ENCODE measurements around the gene CTAG1A.
"Not testable (repeated sequence)": the region's sequence is repeated elsewhere in the genome, so short reads cannot be mapped to it uniquely, and the experiment has no call there.

CTAG1A gene

DNA sequence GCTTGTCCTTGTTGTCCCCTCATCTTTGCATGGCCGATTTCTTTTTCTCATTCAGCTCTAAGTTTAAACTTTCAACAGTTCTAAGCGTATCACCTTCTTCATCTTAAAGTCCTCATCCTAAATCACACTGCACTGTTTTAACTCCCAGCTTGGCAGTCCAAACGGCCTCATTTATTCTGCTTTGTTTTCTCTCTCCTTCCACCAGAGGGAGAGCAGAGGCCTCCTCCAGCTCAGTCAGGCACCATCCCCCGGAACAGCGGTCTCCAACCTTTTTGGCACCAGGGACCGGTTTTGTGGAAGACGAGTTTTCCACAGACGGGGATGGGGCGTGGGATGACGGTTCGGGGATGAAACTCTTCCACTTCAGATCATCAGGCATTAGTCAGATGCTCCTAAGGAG lies 14.6 kb upstream of the CTAG1A start:
- not testable (repeated sequence) for H3K4me1 ChIP-seq (ENCODE audit: control insufficient read depth, insufficient read depth, low read depth, low read length); DNase-seq; H2BK5ac ChIP-seq (ENCODE audit: low read depth, low read length, poor library complexity, severe bottlenecking); H3K14ac ChIP-seq (ENCODE audit: low read length in 2 of 2); H3K36me3 ChIP-seq (ENCODE audit: control insufficient read depth in 1 of 2, insufficient read depth in 2 of 2, low read depth in 1 of 2, low read length in 2 of 2); H4K8ac ChIP-seq (ENCODE audit: low read length); H3K9me3 ChIP-seq (ENCODE audit: control insufficient read depth, low read length); H3K4me3 ChIP-seq (ENCODE audit: insufficient read depth in 1 of 2, low read depth in 1 of 2, low read length in 2 of 2); H3K18ac ChIP-seq (ENCODE audit: low read depth in 1 of 2, low read length in 2 of 2); H3K23ac ChIP-seq (ENCODE audit: low read length in 2 of 2); H2AFZ ChIP-seq (ENCODE audit: low read depth, low read length); H2AK5ac ChIP-seq (ENCODE audit: low read length, severe bottlenecking); H3K9ac ChIP-seq (ENCODE audit: low read length); H2BK15ac ChIP-seq (ENCODE audit: low read depth, poor library complexity, severe bottlenecking); H2BK120ac ChIP-seq (ENCODE audit: low read depth, low read length); H3K4me2 ChIP-seq (ENCODE audit: low read length, poor library complexity, severe bottlenecking); H3K79me1 ChIP-seq (replicated peaks; ENCODE audit: low read length, poor library complexity, severe bottlenecking); H3K27ac ChIP-seq (ENCODE audit: low read length, poor library complexity, severe bottlenecking); H4K91ac ChIP-seq (ENCODE audit: low read length); H3K4ac ChIP-seq (ENCODE audit: low read depth in 1 of 2, low read length in 2 of 2); H2BK12ac ChIP-seq (ENCODE audit: low read length in 2 of 2); H3K27me3 ChIP-seq (ENCODE audit: control insufficient read depth in 1 of 2, insufficient read depth in 1 of 2, low read length in 2 of 2)
- WGBS: no CpG with 5 or more reads among the region's 11 CpGs

GRCh38 chrX:154573061-154573460 lies 11.9 kb upstream of the CTAG1A start:
- WGBS: no CpG with 5 or more reads among the region's 10 CpGs
- H4K91ac ChIP-seq (ENCODE audit: low read length); H3K18ac ChIP-seq (ENCODE audit: low read depth in 1 of 2, low read length in 2 of 2); H3K9ac ChIP-seq (ENCODE audit: low read length); DNase-seq; H3K4ac ChIP-seq (ENCODE audit: low read depth in 1 of 2, low read length in 2 of 2); H4K8ac ChIP-seq (ENCODE audit: low read length); H3K14ac ChIP-seq (ENCODE audit: low read length in 2 of 2); H3K9me3 ChIP-seq (ENCODE audit: control insufficient read depth, low read length); H3K79me1 ChIP-seq (replicated peaks; ENCODE audit: low read length, poor library complexity, severe bottlenecking); H2AFZ ChIP-seq (ENCODE audit: low read depth, low read length); H2BK15ac ChIP-seq (ENCODE audit: low read depth, poor library complexity, severe bottlenecking); H2BK120ac ChIP-seq (ENCODE audit: low read depth, low read length); H3K27ac ChIP-seq (ENCODE audit: low read length, poor library complexity, severe bottlenecking); H3K36me3 ChIP-seq (ENCODE audit: control insufficient read depth in 1 of 2, insufficient read depth in 2 of 2, low read depth in 1 of 2, low read length in 2 of 2); H3K4me2 ChIP-seq (ENCODE audit: low read length, poor library complexity, severe bottlenecking); H3K23ac ChIP-seq (ENCODE audit: low read length in 2 of 2); H2BK5ac ChIP-seq (ENCODE audit: low read depth, low read length, poor library complexity, severe bottlenecking); H3K4me3 ChIP-seq (ENCODE audit: insufficient read depth in 1 of 2, low read depth in 1 of 2, low read length in 2 of 2); H2BK12ac ChIP-seq (ENCODE audit: low read length in 2 of 2); H3K27me3 ChIP-seq (ENCODE audit: control insufficient read depth in 1 of 2, insufficient read depth in 1 of 2, low read length in 2 of 2); H3K4me1 ChIP-seq (ENCODE audit: control insufficient read depth, insufficient read depth, low read depth, low read length); H2AK5ac ChIP-seq (ENCODE audit: low read length, severe bottlenecking): not testable (repeated sequence)

- H2BK12ac ChIP-seq (ENCODE audit: low read length in 2 of 2); DNase-seq; H2BK120ac ChIP-seq (ENCODE audit: low read depth, low read length); H4K91ac ChIP-seq (ENCODE audit: low read length); H2AFZ ChIP-seq (ENCODE audit: low read depth, low read length); H2AK5ac ChIP-seq (ENCODE audit: low read length, severe bottlenecking); H3K4me3 ChIP-seq (ENCODE audit: insufficient read depth in 1 of 2, low read depth in 1 of 2, low read length in 2 of 2); H3K18ac ChIP-seq (ENCODE audit: low read depth in 1 of 2, low read length in 2 of 2); H2BK5ac ChIP-seq (ENCODE audit: low read depth, low read length, poor library complexity, severe bottlenecking); H3K27me3 ChIP-seq (ENCODE audit: control insufficient read depth in 1 of 2, insufficient read depth in 1 of 2, low read length in 2 of 2); H3K36me3 ChIP-seq (ENCODE audit: control insufficient read depth in 1 of 2, insufficient read depth in 2 of 2, low read depth in 1 of 2, low read length in 2 of 2); H3K4ac ChIP-seq (ENCODE audit: low read depth in 1 of 2, low read length in 2 of 2); H3K4me2 ChIP-seq (ENCODE audit: low read length, poor library complexity, severe bottlenecking); H3K79me1 ChIP-seq (replicated peaks; ENCODE audit: low read length, poor library complexity, severe bottlenecking); H3K4me1 ChIP-seq (ENCODE audit: control insufficient read depth, insufficient read depth, low read depth, low read length); H2BK15ac ChIP-seq (ENCODE audit: low read depth, poor library complexity, severe bottlenecking); H3K14ac ChIP-seq (ENCODE audit: low read length in 2 of 2); H3K9me3 ChIP-seq (ENCODE audit: control insufficient read depth, low read length); H3K27ac ChIP-seq (ENCODE audit: low read length, poor library complexity, severe bottlenecking); H4K8ac ChIP-seq (ENCODE audit: low read length); H3K23ac ChIP-seq (ENCODE audit: low read length in 2 of 2); H3K9ac ChIP-seq (ENCODE audit: low read length): not testable (repeated sequence)
- WGBS: no CpG with 5 or more reads among the region's 5 CpGs
These were observed 9.9 kb upstream of the CTAG1A start for GRCh38 chrX:154575076-154575475.

DNA sequence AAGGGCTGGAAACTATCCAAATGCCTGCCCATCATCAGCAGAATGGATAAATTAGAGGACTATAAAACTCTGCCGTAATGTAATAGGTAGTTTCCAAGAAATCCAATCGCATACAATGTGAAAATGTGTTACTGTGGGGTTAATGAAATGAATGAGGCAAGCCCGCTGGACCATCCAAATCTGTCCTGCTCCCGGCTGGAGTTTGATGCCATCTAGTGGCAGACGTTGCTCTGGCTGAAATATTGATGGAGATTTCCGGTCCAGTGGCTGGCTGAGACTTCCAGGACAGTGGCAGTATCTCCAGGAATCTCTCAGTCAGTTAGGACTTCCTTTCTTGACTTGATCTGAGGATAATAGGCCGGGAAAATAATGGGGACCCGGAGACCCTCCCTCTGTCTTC lies 1.9 kb upstream of the CTAG1A start:
- H3K9me3 ChIP-seq (ENCODE audit: control insufficient read depth, low read length); H3K4me1 ChIP-seq (ENCODE audit: control insufficient read depth, insufficient read depth, low read depth, low read length); H3K18ac ChIP-seq (ENCODE audit: low read depth in 1 of 2, low read length in 2 of 2); H2AK5ac ChIP-seq (ENCODE audit: low read length, severe bottlenecking); H3K4me3 ChIP-seq (ENCODE audit: insufficient read depth in 1 of 2, low read depth in 1 of 2, low read length in 2 of 2); H3K14ac ChIP-seq (ENCODE audit: low read length in 2 of 2); H3K4me2 ChIP-seq (ENCODE audit: low read length, poor library complexity, severe bottlenecking); H2BK120ac ChIP-seq (ENCODE audit: low read depth, low read length); H4K8ac ChIP-seq (ENCODE audit: low read length); H4K91ac ChIP-seq (ENCODE audit: low read length); H2BK15ac ChIP-seq (ENCODE audit: low read depth, poor library complexity, severe bottlenecking); H3K27ac ChIP-seq (ENCODE audit: low read length, poor library complexity, severe bottlenecking); H3K9ac ChIP-seq (ENCODE audit: low read length); H3K4ac ChIP-seq (ENCODE audit: low read depth in 1 of 2, low read length in 2 of 2); H2AFZ ChIP-seq (ENCODE audit: low read depth, low read length); H3K36me3 ChIP-seq (ENCODE audit: control insufficient read depth in 1 of 2, insufficient read depth in 2 of 2, low read depth in 1 of 2, low read length in 2 of 2); H3K23ac ChIP-seq (ENCODE audit: low read length in 2 of 2); H2BK5ac ChIP-seq (ENCODE audit: low read depth, low read length, poor library complexity, severe bottlenecking); H3K27me3 ChIP-seq (ENCODE audit: control insufficient read depth in 1 of 2, insufficient read depth in 1 of 2, low read length in 2 of 2); H2BK12ac ChIP-seq (ENCODE audit: low read length in 2 of 2); H3K79me1 ChIP-seq (replicated peaks; ENCODE audit: low read length, poor library complexity, severe bottlenecking); DNase-seq: not testable (repeated sequence)
- no CpG with 5 or more reads among the region's 8 CpGs for WGBS

All from mesenchymal stem cell (in vitro differentiated cells and primary cell).